GM12878 (cell line): Measurements from ENCODE around the gene MTRF1. TPM values are rescaled to one million over a fixed set of nuclear protein-coding genes. Genes with fewer than 3 reads are reported as not detected.

Source experiments
- ATAC-seq: fragments of 200-7000 bp; cut with Tn5 transposase; 3 replicates; pipeline ENCODE4 v1.9.1; 2020; ENCODE audit warnings: mild to moderate bottlenecking, moderate library complexity
- BruUV-seq: library from RNA; stranded (reverse); fragments of 400-500 nt; replicated peaks from 2 replicates; lab custom pipeline; 2021; lab: Mats Ljungman, UMichigan
- CTCF ChIA-PET: fragments of 300-600 bp; sonication (Branson Sonifier 250); formaldehyde crosslinking; extraction: SDS; loops from one replicate; lab custom pipeline; 2021; ENCODE audit warnings: inconsistent platforms; lab: Yijun Ruan, JAX
- POLR2A ChIA-PET: fragments of 350-600 bp; formaldehyde crosslinking; extraction: SDS; loops from one replicate; lab custom pipeline; 2021; ENCODE audit warnings: inconsistent platforms; lab: Charles Lee
- RAD21 ChIA-PET: fragments of 300-600 bp; sonication (Branson Sonifier 250); formaldehyde crosslinking; loops from one replicate; lab custom pipeline; 2023; ENCODE audit warnings: antibody characterized with exemption; ENCODE audit not compliant: unreplicated experiment; lab: Charles Lee
- SMC1A ChIA-PET: fragments of 300-600 bp; sonication (Branson Sonifier 250); formaldehyde crosslinking; loops from one replicate; lab custom pipeline; 2023; ENCODE audit not compliant: unreplicated experiment, uncharacterized antibody; lab: Charles Lee
- DNase-seq: peaks from one replicate; pipeline ENCODE4 v3.0.0-alpha.2; 2011; ENCODE audit warnings: low read depth, low spot score
- FAIRE-seq: peaks from 3 replicates; lab custom pipeline; 2011; peaks lifted over from hg19 to GRCh38; lab: Jason Lieb, UNC
- H2AFZ ChIP-seq: 2 replicates; pipeline ENCODE4 v1.6.0; 2011; ENCODE audit warnings: low read depth, low read length, control low read depth; ENCODE audit not compliant: control insufficient read depth
- H3K27ac ChIP-seq: 2 replicates; pipeline ENCODE4 v1.5.1; 2011; ENCODE audit warnings: control low read depth; ENCODE audit not compliant: control insufficient read depth, insufficient read depth
- H3K27me3 ChIP-seq, 2 experiments: replicated peaks in 1 of 2; 2 replicates each; pipeline versions ENCODE4 v1.6.0 to v1.6.1; 2011; ENCODE audit warnings: low read length in 1 of 2; ENCODE audit not compliant: control insufficient read depth in 2 of 2, insufficient read depth in 2 of 2
- H3K36me3 ChIP-seq, 2 experiments: 2 replicates each; pipeline ENCODE4 v1.5.1; 2011; ENCODE audit warnings: low read length in 1 of 2; ENCODE audit not compliant: control insufficient read depth in 2 of 2, insufficient read depth in 2 of 2
- H3K4me1 ChIP-seq: 2 replicates; pipeline ENCODE4 v1.6.1; 2011; ENCODE audit warnings: mild to moderate bottlenecking, low read length, moderate library complexity, mixed read lengths; ENCODE audit not compliant: control insufficient read depth, insufficient read depth
- H3K4me2 ChIP-seq: 2 replicates; pipeline ENCODE4 v1.6.0; 2011; ENCODE audit warnings: control low read depth; ENCODE audit not compliant: control insufficient read depth, insufficient read depth
- H3K4me3 ChIP-seq: fragments of 200-600 bp; sonication (generic); 2 replicates; pipeline ENCODE4 v1.5.1; 2016
- H3K79me2 ChIP-seq: 2 replicates; pipeline ENCODE4 v1.6.0; 2011; ENCODE audit warnings: low read length; ENCODE audit not compliant: control insufficient read depth, insufficient read depth
- H3K9ac ChIP-seq: 2 replicates; pipeline ENCODE4 v1.8.0; 2011; ENCODE audit warnings: low read length, control low read depth, mixed read lengths; ENCODE audit not compliant: control insufficient read depth, insufficient read depth
- H3K9me3 ChIP-seq: replicated peaks from 3 replicates; pipeline ENCODE4 v1.5.1; 2011; ENCODE audit warnings: mild to moderate bottlenecking, low read length; ENCODE audit not compliant: control insufficient read depth, insufficient read depth
- H4K20me1 ChIP-seq: 2 replicates; pipeline ENCODE4 v1.6.0; 2011; ENCODE audit not compliant: control insufficient read depth, insufficient read depth
- CEBPZ ChIP-seq: fragments of 150-350 bp; IDR thresholded peaks from 2 replicates; pipeline ENCODE4 v1.6.1; 2016; ENCODE audit warnings: low read depth, low read length
- FOXK2 ChIP-seq: fragments of 450-650 bp; IDR thresholded peaks from 2 replicates; pipeline ENCODE4 v1.6.1; 2017; ENCODE audit warnings: mild to moderate bottlenecking, moderate library complexity
- KAT2A ChIP-seq: conservative IDR thresholded peaks from 2 replicates; pipeline ENCODE4 v1.6.1; 2011; ENCODE audit warnings: low read depth, low read length; ENCODE audit not compliant: control insufficient read depth
- NR2C2 ChIP-seq: IDR thresholded peaks from 2 replicates; pipeline ENCODE4 v1.6.1; 2011; ENCODE audit warnings: borderline replicate concordance, low read depth; ENCODE audit not compliant: control insufficient read depth, insufficient read length
- NRF1 ChIP-seq: conservative IDR thresholded peaks from 2 replicates; pipeline ENCODE4 v1.6.1; 2011; ENCODE audit warnings: mild to moderate bottlenecking, low read depth, low read length, improper control_type of control experiment
- RELA ChIP-seq: fragments of 450-650 bp; IDR thresholded peaks from 2 replicates; pipeline ENCODE4 v1.8.0; 2014; ENCODE audit warnings: borderline replicate concordance; ENCODE audit not compliant: partially characterized antibody
- SMAD1 ChIP-seq: fragments of 450-650 bp; IDR thresholded peaks from 2 replicates; pipeline ENCODE4 v1.6.1; 2018; ENCODE audit warnings: mild to moderate bottlenecking, low read depth; ENCODE audit not compliant: partially characterized antibody
- SP1 ChIP-seq: IDR thresholded peaks from one replicate; pipeline ENCODE4 v1.6.1; 2011; ENCODE audit warnings: low read depth, low read length
- TAF1 ChIP-seq: IDR thresholded peaks from 2 replicates; pipeline ENCODE4 v1.6.1; 2011; ENCODE audit warnings: mild to moderate bottlenecking, low read depth, low read length, borderline replicate concordance
- TARDBP ChIP-seq: IDR thresholded peaks from 2 replicates; pipeline ENCODE4 v1.6.1; 2016; ENCODE audit warnings: borderline replicate concordance
- TBL1XR1 ChIP-seq: IDR thresholded peaks from 2 replicates; pipeline ENCODE4 v1.6.1; 2012; ENCODE audit warnings: low read depth, low read length, improper control_type of control experiment
- USF1 ChIP-seq: IDR thresholded peaks from 2 replicates; pipeline ENCODE4 v1.6.1; 2011; ENCODE audit warnings: borderline replicate concordance, low read depth, mild to moderate bottlenecking, moderate library complexity, mixed read lengths, low read length; ENCODE audit not compliant: insufficient read depth; ENCODE audit errors: extremely low read length
- ZBED1 ChIP-seq: IDR thresholded peaks from 2 replicates; pipeline ENCODE4 v1.6.1; 2016; ENCODE audit warnings: borderline replicate concordance
- ZBTB33 ChIP-seq: fragments of 450-650 bp; IDR thresholded peaks from 2 replicates; pipeline ENCODE4 v1.6.1; 2017; ENCODE audit warnings: mild to moderate bottlenecking
- ZNF207 ChIP-seq: fragments of 450-650 bp; IDR thresholded peaks from 2 replicates; pipeline ENCODE4 v1.6.1; 2014; ENCODE audit warnings: antibody characterized with exemption, mild to moderate bottlenecking, borderline replicate concordance
- WGBS: methylation state at CpG from one replicate; pipeline ENCODE4 v1.1.6; 2016; ENCODE audit warnings: low lambda C conversion rate; ENCODE audit not compliant: insufficient replicate concordance, insufficient coverage; ENCODE audit errors: missing lambda C conversion rate; 5-methylcytosine and 5-hydroxymethylcytosine counted together
- in situ Hi-C: fragments of 300-500 bp; cut with MboI; formaldehyde crosslinking; loops from 9 replicates; pipeline ENCODE4 v1.14.3; 2018; ENCODE audit warnings: mixed read lengths
- intact Hi-C: fragments of 100-400 bp; cut with micrococcal nuclease; formaldehyde crosslinking; loops from one replicate; pipeline ENCODE4 v1.14.2; 2022; ENCODE audit not compliant: unreplicated experiment
- polyA plus RNA-seq, 11 experiments: library from polyadenylated mRNA; depleted of rRNA in 4 of 11; unstranded in 6 of 11; stranded (reverse) in 5 of 11; fragments of >200 nt; fragmentation: Nextera tagmentation in 4 of 11; fragmentation: Illumina TruSeq in 1 of 11; extraction: Ambion mirVana in 4 of 11; extraction: Trizol in 1 of 11; gene quantifications; 1 replicate in 1 of 11; 2 replicates in 10 of 11; pipeline versions ENCODE4 v1.2.1 to v1.2.3, GENCODE V29; 2011 to 2016; ENCODE audit warnings: inconsistent platforms in 2 of 11, missing spikeins in 2 of 11, low read depth in 1 of 11
- total RNA-seq, 4 experiments: library from RNA; depleted of rRNA in 3 of 4; stranded (reverse); fragments of >200 nt in 3 of 4; fragmentation: Illumina TruSeq in 1 of 4; extraction: Trizol in 1 of 4; gene quantifications; 2 replicates each; pipeline versions ENCODE4 v1.2.1 to v1.2.3, GENCODE V29; 2013 to 2021

Gene MTRF1
- total and polyA plus RNA-seq, 10 of the 15 experiments (the other 5 are each of a cell fraction or from before 2014, with no cell fraction given): 12.1 to 33.7 (median 20.6) TPM

- TF ChIP-seq FOXK2 (no peak), ZBED1 (no peak)
Observed at GRCh38 chr13:41246969-41247680, 16.3 kb downstream of the MTRF1 start (continued).

- 83% methylated on average over 3 of the region's 3 CpGs for WGBS
- Histone ChIP-seq H3K4me2 (no peak overlapping the region), H3K79me2 (no peaks in the 10 kb centered on the region), H4K20me1 (no peaks in the 10 kb centered on the region), H2AFZ (no peak overlapping the region), H3K27ac (no peak overlapping the region), H3K4me1 (no peaks in the 10 kb centered on the region), H3K9ac (no peak overlapping the region), H3K27me3 (no peaks in the 10 kb centered on the region), H3K36me3 (peaks cover 0 to 4% of the 10 kb centered on the region in 2 experiments; a peak in 2 of 4 replicates), H3K9me3 (no peaks in the 10 kb centered on the region), H3K4me3 (no peak overlapping the region)
- in situ Hi-C loops: no loop called here
- RAD21 ChIA-PET: no interaction called here
- POLR2A ChIA-PET: no interaction called here
- intact Hi-C loops: no loop called here
- SMC1A ChIA-PET: interaction anchor here (0.9 to 1.0 kb wide), 3 partner anchors 10 to 59 kb away, joined by 3 to 4 read pairs (median 3); no protein-coding TSS in a partner anchor
- CTCF ChIA-PET: interaction anchor here (0.8 to 1.6 kb wide), 2 partner anchors 11 to 22 kb away, joined by 3 to 4 read pairs; no protein-coding TSS in a partner anchor
- no peak for FAIRE-seq
- DNase-seq: no peak
- ATAC-seq: no peak
- BruUV-seq: no TSS peak
- TF ChIP-seq TARDBP (no peak), ZBTB33 (no peak), FOXK2 (no peak), CEBPZ (no peak), ZNF207 (no peak), KAT2A (no peak), SMAD1 (no peak), TBL1XR1 (no peak), USF1 (no peak), NR2C2 (no peak), SP1 (no peak), NRF1 (no peak), TAF1 (no peak), RELA (no peak)
Observed at GRCh38 chr13:41244556-41244955, 18.8 kb downstream of the MTRF1 start.
